KMS-11 (cell line): ENCODE measurements around the gene PDHA2.
A peak's percentile ranks its signal among the peaks of the same experiment; 100 is the strongest.

ENCODE experiments used
- H2AFZ ChIP-seq: fragments of 200-600 bp; sonication (generic); 2 replicates; pipeline ENCODE4 v1.6.1; 2016; ENCODE audit warnings: antibody characterized with exemption, mixed run types, low read depth
- H3K27ac ChIP-seq: fragments of 200-600 bp; sonication (generic); 2 replicates; pipeline ENCODE4 v1.6.1; 2016; ENCODE audit warnings: mild to moderate bottlenecking, mixed run types
- H3K27me3 ChIP-seq: fragments of 200-600 bp; sonication (generic); 2 replicates; pipeline ENCODE4 v1.6.1; 2017; ENCODE audit warnings: mild to moderate bottlenecking, low read depth, mixed run types, moderate library complexity; ENCODE audit not compliant: insufficient read depth
- H3K36me3 ChIP-seq: fragments of 200-600 bp; sonication (generic); 2 replicates; pipeline ENCODE4 v1.6.1; 2017; ENCODE audit warnings: mild to moderate bottlenecking, mixed run types; ENCODE audit not compliant: insufficient read depth
- H3K4me1 ChIP-seq: fragments of 200-600 bp; sonication (generic); 2 replicates; pipeline ENCODE4 v1.6.1; 2016; ENCODE audit warnings: mild to moderate bottlenecking, low read depth, mixed run types; ENCODE audit not compliant: poor library complexity, severe bottlenecking
- H3K4me2 ChIP-seq: fragments of 200-600 bp; sonication (generic); 2 replicates; pipeline ENCODE4 v1.7.0; 2016; ENCODE audit warnings: mild to moderate bottlenecking, mixed run types
- H3K4me3 ChIP-seq: fragments of 200-600 bp; sonication (generic); IDR thresholded peaks from 2 replicates; pipeline ENCODE4 v1.6.1; 2017; ENCODE audit warnings: low read depth, low read length, mixed read lengths; ENCODE audit not compliant: insufficient read depth
- H3K79me2 ChIP-seq: fragments of 200-600 bp; sonication (generic); 2 replicates; pipeline ENCODE4 v1.6.1; 2016; ENCODE audit warnings: low read depth, mixed run types; ENCODE audit not compliant: insufficient read depth
- H3K9ac ChIP-seq: fragments of 200-600 bp; sonication (generic); 2 replicates; pipeline ENCODE4 v1.6.1; 2016; ENCODE audit warnings: mild to moderate bottlenecking, mixed run types
- H4K20me1 ChIP-seq: fragments of 200-600 bp; sonication (generic); 2 replicates; pipeline ENCODE4 v1.6.1; 2016; ENCODE audit warnings: mild to moderate bottlenecking, mixed run types; ENCODE audit not compliant: insufficient read depth
- TF ChIP-seq, protein P1 (sequence below): fragments of 200-600 bp; sonication (generic); conservative IDR thresholded peaks from 2 replicates; pipeline ENCODE4 v1.6.1; 2017; ENCODE audit warnings: low read depth, mild to moderate bottlenecking, antibody characterized with exemption, low read length, moderate library complexity, mixed read lengths

Gene PDHA2

DNA sequence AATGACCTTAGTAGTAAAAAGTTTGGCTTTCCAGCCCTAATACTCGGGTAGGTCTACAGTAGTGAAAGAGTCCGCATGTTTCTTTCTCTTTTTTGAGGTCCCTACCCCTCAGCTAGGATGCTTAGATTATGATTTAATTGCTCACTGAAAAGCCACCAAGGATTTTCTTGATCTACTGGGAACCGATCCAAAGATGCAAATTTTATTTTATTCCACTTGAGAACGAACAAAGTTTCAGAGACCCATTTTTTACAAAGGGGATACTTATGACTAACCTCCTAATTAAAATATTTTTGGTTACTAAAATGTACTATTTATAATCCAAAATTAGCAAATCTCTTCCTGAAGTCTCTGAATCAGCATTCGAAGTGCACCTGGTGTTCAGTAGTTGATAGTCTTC, 14.3 kb upstream of the PDHA2 start:
- Histone ChIP-seq H3K9ac (no peak overlapping the region), H3K79me2 (no peaks in the 10 kb centered on the region), H4K20me1 (no peaks in the 10 kb centered on the region), H2AFZ (peak overlapping the region; percentile 1; the same call in 1 of the 2 replicates), H3K27ac (peak overlapping the region; percentile 33; the same call in 1 of the 2 replicates), H3K4me2 (peak overlapping the region; percentile 73), H3K36me3 (no peaks in the 10 kb centered on the region), H3K4me1 (peaks cover 25% of the 10 kb centered on the region), H3K4me3 (no peak overlapping the region), H3K27me3 (no peaks in the 10 kb centered on the region)
- TF ChIP-seq, protein P1, sequence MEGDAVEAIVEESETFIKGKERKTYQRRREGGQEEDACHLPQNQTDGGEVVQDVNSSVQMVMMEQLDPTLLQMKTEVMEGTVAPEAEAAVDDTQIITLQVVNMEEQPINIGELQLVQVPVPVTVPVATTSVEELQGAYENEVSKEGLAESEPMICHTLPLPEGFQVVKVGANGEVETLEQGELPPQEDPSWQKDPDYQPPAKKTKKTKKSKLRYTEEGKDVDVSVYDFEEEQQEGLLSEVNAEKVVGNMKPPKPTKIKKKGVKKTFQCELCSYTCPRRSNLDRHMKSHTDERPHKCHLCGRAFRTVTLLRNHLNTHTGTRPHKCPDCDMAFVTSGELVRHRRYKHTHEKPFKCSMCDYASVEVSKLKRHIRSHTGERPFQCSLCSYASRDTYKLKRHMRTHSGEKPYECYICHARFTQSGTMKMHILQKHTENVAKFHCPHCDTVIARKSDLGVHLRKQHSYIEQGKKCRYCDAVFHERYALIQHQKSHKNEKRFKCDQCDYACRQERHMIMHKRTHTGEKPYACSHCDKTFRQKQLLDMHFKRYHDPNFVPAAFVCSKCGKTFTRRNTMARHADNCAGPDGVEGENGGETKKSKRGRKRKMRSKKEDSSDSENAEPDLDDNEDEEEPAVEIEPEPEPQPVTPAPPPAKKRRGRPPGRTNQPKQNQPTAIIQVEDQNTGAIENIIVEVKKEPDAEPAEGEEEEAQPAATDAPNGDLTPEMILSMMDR: no peak

GRCh38 chr4:95830651-95831050, 9.2 kb upstream of the PDHA2 start:
- peaks cover 13% of the 10 kb centered on the region for H3K4me1 ChIP-seq
- TF ChIP-seq, protein P1: no peak
- no peak overlapping the region for H3K9ac ChIP-seq
- no peaks in the 10 kb centered on the region for H4K20me1 ChIP-seq
- H3K4me3 ChIP-seq: no peak overlapping the region
- no peaks in the 10 kb centered on the region for H3K36me3 ChIP-seq
- no peak overlapping the region for H2AFZ ChIP-seq
- no peak overlapping the region for H3K27ac ChIP-seq
- no peak overlapping the region for H3K4me2 ChIP-seq
- no peaks in the 10 kb centered on the region for H3K27me3 ChIP-seq
- no peaks in the 10 kb centered on the region for H3K79me2 ChIP-seq

DNA sequence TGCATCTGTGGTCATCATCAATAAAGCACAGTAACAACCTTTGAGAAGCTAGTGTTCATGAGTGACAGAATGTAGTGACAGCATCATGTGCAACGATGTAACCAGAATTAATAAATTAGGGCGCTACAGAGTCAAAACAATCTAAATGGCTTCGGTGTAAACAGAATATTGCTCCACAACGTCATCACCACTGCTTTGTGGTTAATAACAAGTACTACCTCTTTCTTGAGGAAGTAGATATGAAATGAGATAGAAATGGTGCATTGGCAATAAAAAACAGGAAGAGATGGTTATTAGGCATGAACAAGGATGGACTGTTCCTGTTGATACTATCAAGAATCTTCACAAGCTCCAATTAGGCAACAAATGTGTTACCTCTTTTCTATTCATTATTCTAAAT, 8.7 kb upstream of the PDHA2 start:
- Histone ChIP-seq H3K36me3 (no peaks in the 10 kb centered on the region), H3K4me1 (peaks cover 8% of the 10 kb centered on the region), H4K20me1 (no peaks in the 10 kb centered on the region), H3K4me2 (no peak overlapping the region), H3K27ac (no peak overlapping the region), H3K27me3 (no peaks in the 10 kb centered on the region), H2AFZ (no peak overlapping the region), H3K4me3 (no peak overlapping the region), H3K79me2 (no peaks in the 10 kb centered on the region), H3K9ac (no peak overlapping the region)
- TF ChIP-seq, protein P1: no peak

DNA sequence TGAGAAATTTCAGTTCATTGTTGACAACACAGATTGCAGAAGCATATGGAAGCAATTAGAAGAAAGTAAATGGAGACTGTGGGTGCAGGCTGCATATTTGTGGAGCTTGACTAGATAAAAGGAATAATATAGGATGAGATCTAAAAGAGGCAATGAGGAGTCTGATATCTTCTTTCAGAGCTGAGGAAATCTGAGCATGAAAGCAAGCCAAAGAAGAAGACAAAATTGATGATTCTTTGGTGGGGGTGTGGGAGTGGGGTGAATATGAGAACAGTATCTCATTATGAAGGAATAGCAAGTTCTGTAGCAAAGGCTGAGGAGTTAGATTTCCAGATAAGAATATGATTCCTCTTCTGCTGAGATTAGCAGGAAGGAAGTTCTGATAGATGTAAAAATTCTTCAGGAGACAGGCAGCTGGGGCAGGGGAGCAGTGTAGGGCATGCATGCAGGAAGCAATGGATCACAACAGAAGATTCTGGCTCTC, 6.1 kb upstream of the PDHA2 start:
- Histone ChIP-seq H3K36me3 (no peaks in the 10 kb centered on the region), H3K4me2 (no peak overlapping the region), H3K9ac (no peak overlapping the region), H4K20me1 (no peaks in the 10 kb centered on the region), H2AFZ (no peak overlapping the region), H3K79me2 (no peaks in the 10 kb centered on the region), H3K27ac (no peak overlapping the region), H3K4me1 (no peaks in the 10 kb centered on the region), H3K27me3 (no peaks in the 10 kb centered on the region), H3K4me3 (no peak overlapping the region)
- TF ChIP-seq, protein P1: no peak
